Adrenal gland (tissue), 12 donors: ENCODE results near the gene PDZRN3. TPM values are rescaled to one million over a fixed set of nuclear protein-coding genes. Genes with fewer than 3 reads are reported as not detected.

Experiments used
- DNase-seq, 7 donors: peaks; one replicate each; pipeline ENCODE4 v3.0.0-alpha.2; 2019 to 2020
- H3K27ac ChIP-seq, 5 donors: fragments of 200-600 bp; sonication (generic) in 4 of 5; 1 replicate in 3 of 5; 2 replicates in 2 of 5; pipeline versions ENCODE4 v1.5.1 to v1.8.0; 2016 to 2020; ENCODE audit warnings: mild to moderate bottlenecking in 1 of 5
- H3K27me3 ChIP-seq: fragments of 200-600 bp; 2 replicates; pipeline ENCODE4 v1.8.0; 2021
- H3K36me3 ChIP-seq, 2 donors: fragments of 200-600 bp; replicated peaks in 1 of 2; 1 replicate in 1 of 2; 2 replicates in 1 of 2; pipeline versions ENCODE4 v1.5.1 to v1.8.0; 2018 to 2022
- H3K4me1 ChIP-seq, 2 donors: fragments of 200-600 bp; replicated peaks in 1 of 2; 1 replicate in 1 of 2; 2 replicates in 1 of 2; pipeline versions ENCODE4 v1.5.1 to v1.8.0; 2018 to 2021
- H3K4me3 ChIP-seq, 4 donors: fragments of 200-600 bp; sonication (generic) in 3 of 4; one replicate each; pipeline ENCODE4 v1.5.1; 2016 to 2018
- H3K9me3 ChIP-seq, 3 donors: fragments of 200-600 bp; sonication (generic) in 1 of 3; replicated peaks in 1 of 3; 1 replicate in 2 of 3; 2 replicates in 1 of 3; pipeline versions ENCODE4 v1.5.1 to v1.8.0; 2016 to 2021
- CTCF ChIP-seq, 6 experiments: fragments of 450-650 bp in 4 of 6; fragments of 200-600 bp in 2 of 6; sonication (generic) in 1 of 6; IDR thresholded peaks; 1 replicate in 5 of 6; 2 replicates in 1 of 6; pipeline versions ENCODE4 v1.5.1 to v1.8.0; 2016 to 2021; ENCODE audit warnings: antibody characterized with exemption in 6 of 6, mild to moderate bottlenecking in 2 of 6, moderate library complexity in 1 of 6
- POLR2A ChIP-seq, 2 donors: fragments of 450-650 bp; IDR thresholded peaks; one replicate each; pipeline ENCODE4 v1.6.1; 2017; ENCODE audit warnings: antibody characterized with exemption in 2 of 2, mild to moderate bottlenecking in 2 of 2, moderate library complexity in 1 of 2
- WGBS, 4 donors: extraction: QIAGEN DNeasy Blood & Tissue Kit in 2 of 4; methylation state at CpG; one replicate each; pipeline versions ENCODE4 v1.1.5 to v1.1.7; 2013 to 2017; 5-methylcytosine and 5-hydroxymethylcytosine counted together
- intact Hi-C, 2 donors: fragments of 100-400 bp; cut with DNase I; formaldehyde crosslinking; loops; one replicate each; pipeline versions ENCODE4 v1.14.1 to v1.15.0; 2022 to 2023
- polyA plus RNA-seq, 3 donors: library from polyadenylated mRNA; stranded (reverse); fragments of 200-250 nt in 2 of 3; fragments of 350-450 nt in 1 of 3; fragmentation: Illumina TruSeq in 1 of 3; extraction: RNeasy Lipid Tissue Mini Kit (QIAGEN cat#74804) in 1 of 3; gene quantifications; one replicate each; pipeline ENCODE4 v1.2.3, GENCODE V29; 2013 to 2014
- total RNA-seq, 9 donors: library from RNA; depleted of rRNA in 4 of 9; stranded (reverse); fragments of >200 nt in 4 of 9; fragments of 120-200 nt in 1 of 9; fragmentation: NEBNext Ultra II Directional in 1 of 9; extraction: Animal tissue kit (Norgen Biotek cat#: 25700) in 1 of 9; gene quantifications; one replicate each; pipeline versions ENCODE4 v1.1.0 to v1.2.4, GENCODE V29; 2013 to 2023
- donor health status: healthy with polysubstance abuse.
- donor health status: Bipolar disorder and iron deficiency.
- donor health status: DM: yes; HTN: yes; CAD: no.
- donor health status: DM: no; HTN: no; CAD: no.
- donor health status: DM: no; HTN: no; CAD: no.
- donor health status: DM: yes; HTN: yes; CAD: no.

The PDZRN3 gene
- total and polyA plus RNA-seq, 12 donors: 11.5 to 126 (median 64.1) TPM

GRCh38 chr3:73652896-73653295 is 28.2 kb upstream of the PDZRN3 start:
- Histone ChIP-seq H3K36me3 (no peaks in the 10 kb centered on the region), H3K9me3 (no peaks in the 10 kb centered on the region), H3K4me1 (no peaks in the 10 kb centered on the region), H3K27me3 (no peaks in the 10 kb centered on the region), H3K27ac (no peak overlapping the region), H3K4me3 (no peak overlapping the region)
- intact Hi-C loops: no loop called here
- WGBS, 4 donors: 79 to 90% (median 87%) methylated on average over 3 of the region's 3 CpGs
- no peak for TF ChIP-seq CTCF (IDR thresholded peaks at IDR 0.05)
- TF ChIP-seq POLR2A (IDR thresholded peaks at IDR 0.05): no peak
- DNase-seq: no peak

- no peaks in the 10 kb centered on the region for H3K9me3 ChIP-seq
- no peak for TF ChIP-seq POLR2A (IDR thresholded peaks at IDR 0.05)
- TF ChIP-seq CTCF (IDR thresholded peaks at IDR 0.05): no peak
- peak in 1 of 7 donors; percentile 18 for DNase-seq
- H3K36me3 ChIP-seq: no peaks in the 10 kb centered on the region
- no peak overlapping the region for H3K4me3 ChIP-seq
- intact Hi-C loops: no loop called here
- H3K27me3 ChIP-seq: no peaks in the 10 kb centered on the region
- H3K4me1 ChIP-seq: peaks cover 0 to 13% of the 10 kb centered on the region in 2 donors
- no peak overlapping the region for H3K27ac ChIP-seq
These were observed 12.3 kb upstream of the PDZRN3 start for GRCh38 chr3:73637042-73637441.

DNA sequence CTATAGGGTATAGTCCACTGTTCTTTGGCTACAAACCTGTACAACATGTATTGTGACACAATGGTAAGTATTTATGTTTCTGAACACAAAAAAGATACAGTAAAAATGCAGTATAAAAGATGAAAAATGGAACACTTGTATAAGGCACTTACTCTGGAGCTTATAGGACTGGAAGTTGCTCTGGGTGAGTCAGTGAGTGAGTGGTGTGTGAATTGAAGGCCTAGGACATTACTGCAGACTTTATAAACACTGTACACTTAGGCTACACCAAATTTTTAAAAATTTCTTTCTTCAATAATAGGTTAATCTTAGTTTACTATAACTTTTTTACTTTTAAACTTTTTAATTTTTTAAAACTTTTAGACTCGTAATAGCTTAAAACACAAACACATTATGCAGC is 10.5 kb upstream of the PDZRN3 start:
- Histone ChIP-seq H3K9me3 (no peaks in the 10 kb centered on the region), H3K27me3 (no peaks in the 10 kb centered on the region), H3K4me3 (no peak overlapping the region), H3K4me1 (peaks cover 0 to 13% of the 10 kb centered on the region in 2 donors), H3K27ac (no peak overlapping the region), H3K36me3 (no peaks in the 10 kb centered on the region)
- DNase-seq: no peak
- 6 to 94% (median 41%) methylated on average over 1 of the region's 1 CpG for WGBS, 4 donors
- intact Hi-C loops: no loop called here
- TF ChIP-seq POLR2A (IDR thresholded peaks at IDR 0.05) (no peak), CTCF (IDR thresholded peaks at IDR 0.05) (no peak)

DNA sequence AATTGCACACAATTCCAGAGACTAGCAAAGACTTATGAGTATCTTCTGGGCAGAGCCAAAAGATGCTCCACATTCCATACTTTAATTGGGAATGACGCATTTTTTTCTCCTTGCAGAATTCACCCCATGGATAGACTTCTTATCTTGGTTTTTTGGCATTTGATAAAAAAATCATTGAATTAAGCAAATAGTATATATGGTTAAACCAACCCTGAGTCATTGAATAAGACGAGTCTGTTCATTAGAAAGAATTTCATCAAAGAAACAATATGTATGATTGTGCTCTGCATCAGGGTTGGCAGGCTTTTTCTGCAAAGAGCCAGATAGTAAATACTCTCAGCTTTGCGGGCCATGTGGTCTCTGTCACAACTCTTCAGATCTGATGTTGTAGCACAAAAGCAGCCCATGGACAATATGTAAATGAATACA is 9.2 kb upstream of the PDZRN3 start:
- Histone ChIP-seq H3K4me1 (peaks cover 0 to 13% of the 10 kb centered on the region in 2 donors), H3K9me3 (no peaks in the 10 kb centered on the region), H3K27ac (no peak overlapping the region), H3K27me3 (no peaks in the 10 kb centered on the region), H3K36me3 (no peaks in the 10 kb centered on the region), H3K4me3 (no peak overlapping the region)
- DNase-seq: no peak
- WGBS, 4 donors: 68 to 77% (median 74%) methylated on average over 3 of the region's 3 CpGs
- TF ChIP-seq CTCF (IDR thresholded peaks at IDR 0.05): no peak
- no peak for TF ChIP-seq POLR2A (IDR thresholded peaks at IDR 0.05)
- intact Hi-C loops: no loop called here
